NCI-H1417 (cell line): ENCODE data around the gene PTAFR.

Source experiments
- DNase-seq, 3 experiments: peaks; one replicate each; lab custom pipeline; 2025; lab: John Stamatoyannopoulos, UW

PTAFR gene

DNA sequence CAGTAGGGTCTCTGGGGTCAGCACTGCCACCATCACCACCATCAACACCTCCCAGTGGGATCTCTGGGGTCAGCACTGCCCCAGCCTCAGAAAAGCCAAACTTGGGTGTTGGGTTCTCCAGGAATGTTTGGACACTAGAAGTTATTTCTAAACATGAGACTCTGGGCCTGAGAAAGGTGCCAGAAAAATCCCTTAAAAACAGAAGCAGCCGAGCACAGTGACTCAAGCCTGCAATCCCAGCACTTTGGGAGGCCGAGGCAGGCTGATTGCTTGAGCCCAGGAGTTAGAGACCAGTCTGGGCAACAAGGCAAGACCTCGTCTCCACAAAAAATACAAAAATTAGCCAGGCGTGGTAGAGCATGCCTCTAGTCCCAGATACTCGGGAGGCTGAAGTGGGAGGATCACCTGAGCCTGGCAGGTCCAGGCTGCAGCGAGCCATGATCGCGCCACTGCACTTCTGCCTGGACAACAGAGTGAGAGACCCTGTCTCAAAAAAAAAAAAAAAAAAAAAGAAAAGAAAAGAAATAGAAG lies 470 bp downstream of the PTAFR start:
- no peak for DNase-seq

GRCh38 chr1:28173980-28174297 lies 2.6 kb downstream of the PTAFR start:
- no peak for DNase-seq

- DNase-seq, result no peak
These were observed 3.1 kb downstream of the PTAFR start for GRCh38 chr1:28173151-28173979.

DNA sequence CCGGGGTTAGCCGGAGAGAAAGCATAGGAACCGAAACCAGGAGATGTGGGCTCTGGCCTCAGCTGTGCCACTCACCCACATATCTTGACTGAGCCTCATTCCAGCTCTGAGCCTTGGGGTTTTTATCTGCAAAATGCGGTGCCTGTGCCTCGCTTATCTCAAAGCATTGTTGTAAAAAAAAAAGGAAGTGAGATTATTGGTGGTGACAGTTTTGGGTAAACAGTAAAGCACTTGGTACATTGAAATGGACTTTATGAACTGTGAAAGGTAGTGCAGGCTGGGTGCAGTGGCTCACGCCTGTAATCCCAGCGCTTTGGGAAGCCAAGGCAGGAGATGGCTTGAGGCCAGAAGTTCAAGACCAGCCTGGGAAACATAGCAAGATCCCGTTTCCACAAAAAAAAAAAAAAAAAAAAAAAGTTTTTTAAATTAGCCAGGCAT lies 3.8 kb downstream of the PTAFR start:
- DNase-seq, result no peak

DNA sequence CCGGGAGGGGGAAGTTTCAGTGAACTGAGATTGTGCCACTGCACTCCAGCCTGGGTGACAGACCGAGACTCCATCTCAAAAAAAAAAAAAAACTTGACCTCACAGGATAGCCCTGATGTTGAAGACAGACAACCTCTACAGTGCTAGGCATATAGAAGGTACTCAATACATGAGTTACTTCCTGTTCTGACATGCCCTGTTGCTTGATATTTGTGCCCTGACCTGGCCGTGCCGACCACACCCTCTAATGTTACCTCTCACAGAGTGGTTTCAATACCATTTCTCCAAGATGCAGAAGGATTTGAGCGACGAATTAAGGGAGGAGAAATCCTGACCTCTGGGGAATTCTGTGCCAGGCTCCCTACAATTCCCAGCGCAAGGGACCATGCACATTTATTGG lies 5.2 kb downstream of the PTAFR start:
- DNase-seq, result no peak

- DNase-seq, result no peak
These were observed 6.4 kb downstream of the PTAFR start for GRCh38 chr1:28170001-28170596.

DNA sequence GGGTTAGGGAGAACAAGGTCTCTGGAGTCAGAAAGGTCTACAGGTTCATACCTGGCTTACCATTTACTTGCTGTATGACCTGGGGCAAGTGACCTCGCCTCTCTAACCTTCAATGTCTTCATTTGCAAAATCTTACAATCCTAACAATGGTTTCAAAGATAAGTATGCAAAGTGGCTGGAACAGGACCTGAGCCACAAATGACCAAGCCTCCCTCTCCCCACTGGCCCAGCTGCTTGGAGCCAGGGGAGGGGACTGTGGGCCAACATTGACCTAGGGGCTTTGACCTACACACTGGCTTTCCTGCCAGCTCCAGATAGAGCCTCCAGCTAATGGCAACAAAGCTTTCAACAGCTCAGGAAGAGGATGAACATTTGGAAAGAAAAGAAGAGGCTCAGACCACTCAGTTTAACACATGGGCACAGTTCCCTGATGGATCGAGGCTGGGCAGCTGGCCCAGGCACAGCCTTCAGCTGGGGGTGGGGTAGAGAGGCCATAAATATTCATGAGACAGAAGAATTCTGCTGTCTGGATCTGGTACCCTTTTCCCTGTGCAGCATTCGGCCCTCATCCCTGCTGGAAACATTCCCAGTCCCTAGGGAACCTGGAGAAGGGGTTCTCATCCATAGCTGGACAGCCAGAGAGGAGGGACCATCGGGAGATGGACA lies 12.9 kb downstream of the PTAFR start:
- no peak for DNase-seq

- no peak for DNase-seq
These were observed 14.3 kb downstream of the PTAFR start for GRCh38 chr1:28162151-28162550.

- DNase-seq, result no peak
These were observed 14.7 kb downstream of the PTAFR start for GRCh38 chr1:28161751-28162150.

DNA sequence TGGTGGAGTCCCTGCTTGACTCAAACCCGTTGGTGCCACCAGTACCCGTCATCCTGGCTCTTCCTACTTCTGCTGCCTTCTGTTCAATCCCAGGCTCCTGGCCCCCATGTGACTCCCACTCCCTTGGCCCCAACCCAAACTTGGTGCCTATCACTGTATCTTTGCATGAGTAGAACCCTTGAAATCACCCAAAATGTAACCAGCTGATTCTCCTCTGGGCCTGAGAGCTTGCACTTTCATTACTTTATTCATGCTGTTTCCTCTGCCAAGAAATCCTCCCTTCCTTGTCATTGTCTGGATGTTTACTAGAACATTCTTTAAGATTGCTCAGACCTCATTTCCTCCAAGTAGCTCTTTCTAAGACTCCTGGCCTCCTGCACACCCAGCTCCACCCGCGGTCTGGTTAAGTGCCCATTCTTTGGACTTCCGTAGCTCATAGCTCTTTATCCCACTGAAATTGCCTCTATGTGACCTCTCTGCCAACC lies 15.7 kb downstream of the PTAFR start:
- DNase-seq, result no peak

GRCh38 chr1:28159680-28160079 lies 16.8 kb downstream of the PTAFR start:
- DNase-seq, result no peak

DNA sequence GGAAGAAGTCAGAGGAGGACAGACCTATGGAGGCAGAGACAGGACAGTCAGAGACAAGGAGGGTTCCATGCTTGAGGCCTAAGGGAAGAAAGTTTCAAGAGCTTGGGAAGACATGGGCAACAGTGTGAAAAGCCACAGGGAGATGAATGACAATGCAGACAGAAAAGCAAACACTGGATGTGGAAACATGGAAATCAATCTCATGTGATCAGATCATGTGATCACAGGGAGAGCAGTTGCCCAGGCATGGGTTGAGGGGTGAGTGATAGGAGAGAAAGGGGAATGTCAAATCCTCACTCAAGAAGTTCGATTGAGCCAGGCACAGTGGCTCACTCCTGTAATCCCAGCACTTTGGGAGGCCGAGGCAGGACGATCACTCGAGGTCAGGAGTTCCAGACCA lies 17.2 kb downstream of the PTAFR start:
- no peak for DNase-seq

GRCh38 chr1:28157894-28158293 lies 18.6 kb downstream of the PTAFR start:
- DNase-seq, result no peak

- no peak for DNase-seq
These were observed 19.7 kb downstream of the PTAFR start for GRCh38 chr1:28156821-28157220.

DNA sequence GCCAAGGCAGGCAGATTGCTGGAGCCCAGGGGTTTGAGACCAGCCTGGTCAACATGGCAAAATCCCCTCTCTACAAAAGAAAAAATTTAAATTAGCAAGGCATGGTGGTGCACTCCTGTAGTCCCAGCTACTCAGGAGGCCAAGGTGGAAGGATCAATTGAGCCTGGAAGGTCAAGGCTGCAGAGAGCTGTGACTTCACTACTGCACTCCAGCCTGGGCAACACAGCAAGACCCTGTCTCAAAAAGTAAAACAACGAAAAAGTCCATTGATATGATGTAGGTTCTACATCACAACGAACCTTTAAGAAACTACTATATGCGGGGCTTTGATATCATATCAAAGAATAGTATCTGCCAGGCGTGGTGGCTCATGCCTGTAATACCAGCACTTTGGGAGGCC lies 20.9 kb downstream of the PTAFR start:
- DNase-seq, result no peak

- DNase-seq, result no peak
These were observed 22.4 kb downstream of the PTAFR start for GRCh38 chr1:28154078-28154594.

DNA sequence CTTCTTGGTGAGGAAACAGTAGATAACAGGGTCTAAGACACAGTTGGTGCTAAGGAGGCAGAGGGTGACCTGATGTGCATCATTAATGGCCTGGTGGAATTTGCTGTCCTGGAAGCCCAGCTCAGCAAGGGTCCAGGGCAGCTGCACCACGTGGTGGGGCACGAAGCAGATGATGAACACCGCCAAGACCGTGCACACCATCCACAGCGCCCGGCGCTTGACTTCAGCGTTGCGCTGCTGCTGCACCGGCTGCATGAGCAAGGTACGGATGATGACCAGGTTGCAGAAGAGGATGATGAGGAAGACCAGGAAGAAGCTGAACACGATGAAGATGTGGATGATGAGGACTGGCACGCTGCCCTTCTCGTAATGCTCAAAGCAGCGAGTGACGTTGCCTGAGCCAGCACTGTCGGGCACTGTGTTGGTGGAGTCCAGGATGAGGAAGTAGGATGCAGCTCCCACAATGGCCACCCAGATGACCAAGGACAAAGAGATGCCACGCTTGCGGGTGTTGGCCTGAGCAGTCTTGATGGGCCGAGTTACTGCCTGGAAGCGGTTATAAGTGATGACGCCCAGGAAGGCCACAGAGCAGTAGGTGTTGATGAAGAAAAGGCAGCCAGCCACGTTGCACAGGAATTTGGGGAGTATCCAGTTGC lies 26.2 kb downstream of the PTAFR start:
- DNase-seq, result no peak

GRCh38 chr1:28148880-28149195 lies 27.7 kb downstream of the PTAFR start:
- no peak for DNase-seq

- no peak for DNase-seq
These were observed 29.0 kb downstream of the PTAFR start for GRCh38 chr1:28147264-28148094.

- DNase-seq, result no peak
These were observed 30.8 kb downstream of the PTAFR start for GRCh38 chr1:28145728-28146127.
